Liver (tissue), 9 donors: Measurements from ENCODE around the gene RANBP3. TPM values are rescaled to one million over a fixed set of nuclear protein-coding genes. Genes with fewer than 3 reads are reported as not detected.

Experiments
- DNase-seq: peaks from one replicate; pipeline ENCODE4 v3.0.0-alpha.2; 2017; ENCODE audit warnings: low spot score
- H3K27ac ChIP-seq, 2 donors: one replicate each; pipeline ENCODE4 v1.7.0; 2013; ENCODE audit warnings: inconsistent platforms in 2 of 2, low read length in 2 of 2, control low read depth in 1 of 2, low read depth in 1 of 2, mild to moderate bottlenecking in 1 of 2
- H3K27me3 ChIP-seq, 4 donors: one replicate each; pipeline versions ENCODE4 v1.6.1 to v1.7.0; 2013; ENCODE audit warnings: low read length in 3 of 4, inconsistent platforms in 1 of 4, mild to moderate bottlenecking in 1 of 4, moderate library complexity in 1 of 4; ENCODE audit not compliant: control insufficient read depth in 4 of 4, insufficient read depth in 4 of 4
- H3K36me3 ChIP-seq, 4 donors: one replicate each; pipeline versions ENCODE4 v1.6.1 to v1.7.0; 2013; ENCODE audit warnings: low read length in 3 of 4, mild to moderate bottlenecking in 3 of 4, low read depth in 1 of 4, moderate library complexity in 1 of 4; ENCODE audit not compliant: control insufficient read depth in 4 of 4, insufficient read depth in 3 of 4
- H3K4me1 ChIP-seq, 4 donors: one replicate each; pipeline versions ENCODE4 v1.6.1 to v1.7.0; 2013; ENCODE audit warnings: low read length in 3 of 4, mild to moderate bottlenecking in 3 of 4, moderate library complexity in 1 of 4; ENCODE audit not compliant: control insufficient read depth in 4 of 4, insufficient read depth in 4 of 4
- H3K4me3 ChIP-seq, 3 donors: one replicate each; pipeline versions ENCODE4 v1.6.1 to v1.7.0; 2013; ENCODE audit warnings: low read length in 3 of 3, control low read depth in 1 of 3, low read depth in 1 of 3, mild to moderate bottlenecking in 1 of 3
- H3K9ac ChIP-seq, 2 donors: one replicate each; pipeline ENCODE4 v1.7.0; 2013; ENCODE audit warnings: low read length in 2 of 2, mild to moderate bottlenecking in 2 of 2, moderate library complexity in 2 of 2, control low read depth in 1 of 2, low read depth in 1 of 2
- H3K9me3 ChIP-seq, 4 donors: one replicate each; pipeline versions ENCODE4 v1.6.1 to v1.7.0; 2013; ENCODE audit warnings: low read length in 3 of 4; ENCODE audit not compliant: control insufficient read depth in 4 of 4
- EGR1 ChIP-seq, 2 donors: IDR thresholded peaks; 2 replicates each; pipeline ENCODE4 v1.6.1; 2016 to 2018; ENCODE audit warnings: antibody characterized with exemption in 2 of 2, low read depth in 2 of 2
- FOXA1 ChIP-seq: IDR thresholded peaks from 2 replicates; pipeline ENCODE4 v1.6.1; 2016; ENCODE audit warnings: antibody characterized with exemption
- FOXA2 ChIP-seq: IDR thresholded peaks from 2 replicates; pipeline ENCODE4 v1.6.1; 2016; ENCODE audit warnings: antibody characterized with exemption
- GABPA ChIP-seq, 2 donors: IDR thresholded peaks in 1 of 2; conservative IDR thresholded peaks in 1 of 2; 2 replicates each; pipeline ENCODE4 v1.6.1; 2016; ENCODE audit warnings: antibody characterized with exemption in 2 of 2, mild to moderate bottlenecking in 1 of 2, moderate library complexity in 1 of 2
- HNF4A ChIP-seq, 2 donors: conservative IDR thresholded peaks; 2 replicates each; pipeline ENCODE4 v1.6.1; 2016; ENCODE audit warnings: antibody characterized with exemption in 2 of 2, mild to moderate bottlenecking in 2 of 2
- HNF4G ChIP-seq: IDR thresholded peaks from 2 replicates; pipeline ENCODE4 v1.6.1; 2016; ENCODE audit warnings: antibody characterized with exemption
- JUND ChIP-seq, 2 donors: IDR thresholded peaks; 2 replicates each; pipeline ENCODE4 v1.6.1; 2016; ENCODE audit warnings: antibody characterized with exemption in 2 of 2
- NR2F2 ChIP-seq: IDR thresholded peaks from 2 replicates; pipeline ENCODE4 v1.6.1; 2016; ENCODE audit warnings: antibody characterized with exemption
- RAD21 ChIP-seq, 2 donors: IDR thresholded peaks; 2 replicates each; pipeline ENCODE4 v1.6.1; 2016; ENCODE audit warnings: antibody characterized with exemption in 2 of 2, mild to moderate bottlenecking in 2 of 2
- RXRA ChIP-seq, 2 donors: IDR thresholded peaks; 2 replicates each; pipeline ENCODE4 v1.6.1; 2017 to 2018; ENCODE audit warnings: antibody characterized with exemption in 2 of 2, mild to moderate bottlenecking in 1 of 2
- SP1 ChIP-seq: IDR thresholded peaks from 2 replicates; pipeline ENCODE4 v1.6.1; 2018; ENCODE audit warnings: antibody characterized with exemption, mild to moderate bottlenecking
- TAF1 ChIP-seq: conservative IDR thresholded peaks from 2 replicates; pipeline ENCODE4 v1.6.1; 2016; ENCODE audit warnings: antibody characterized with exemption, mild to moderate bottlenecking
- YY1 ChIP-seq: IDR thresholded peaks from 2 replicates; pipeline ENCODE4 v1.6.1; 2016; ENCODE audit warnings: antibody characterized with exemption, mild to moderate bottlenecking
- WGBS: extraction: QIAGEN DNeasy Blood & Tissue Kit; methylation state at CpG from one replicate; pipeline ENCODE4 v1.1.7; 2013; 5-methylcytosine and 5-hydroxymethylcytosine counted together
- polyA plus RNA-seq, 2 donors: library from polyadenylated mRNA; stranded (reverse) in 1 of 2; unstranded in 1 of 2; fragments of 200-250 nt in 1 of 2; fragments of >200 nt in 1 of 2; fragmentation: Nextera tagmentation in 1 of 2; extraction: Ambion mirVana in 1 of 2; gene quantifications; one replicate each; pipeline versions ENCODE4 v1.2.1 to v1.2.3, GENCODE V29; 2013 to 2015
- total RNA-seq, 2 donors: library from RNA; depleted of rRNA; stranded (reverse); fragments of >200 nt; gene quantifications; one replicate each; pipeline ENCODE4 v1.2.3, GENCODE V29; 2014
- TF ChIP-seq, protein P1 (sequence below): IDR thresholded peaks from 2 replicates; pipeline ENCODE4 v1.6.1; 2016; ENCODE audit warnings: antibody characterized with exemption, mild to moderate bottlenecking
- TF ChIP-seq, protein P2 (sequence below): IDR thresholded peaks from 2 replicates; pipeline ENCODE4 v1.6.1; 2016; ENCODE audit warnings: antibody characterized with exemption
- TF ChIP-seq, protein P3 (sequence below): IDR thresholded peaks from 2 replicates; pipeline ENCODE4 v1.6.1; 2016; ENCODE audit warnings: antibody characterized with exemption
- TF ChIP-seq, protein P4 (sequence below): IDR thresholded peaks from 2 replicates; pipeline ENCODE4 v1.6.1; 2016; ENCODE audit warnings: antibody characterized with exemption
- TF ChIP-seq, protein P5 (sequence below): fragments of 150-350 bp; IDR thresholded peaks from 2 replicates; pipeline ENCODE4 v1.5.1; 2017; ENCODE audit warnings: improper control_type of control experiment, low read depth, low read length; ENCODE audit not compliant: missing input control
- donor health status: healthy.
- donor health status: healthy.
- donor health status: healthy.
- donor health status: healthy.
- donor health status: healthy.

RANBP3 gene
- total and polyA plus RNA-seq, 4 donors: 10.0 to 23.3 (median 20.7) TPM

DNA sequence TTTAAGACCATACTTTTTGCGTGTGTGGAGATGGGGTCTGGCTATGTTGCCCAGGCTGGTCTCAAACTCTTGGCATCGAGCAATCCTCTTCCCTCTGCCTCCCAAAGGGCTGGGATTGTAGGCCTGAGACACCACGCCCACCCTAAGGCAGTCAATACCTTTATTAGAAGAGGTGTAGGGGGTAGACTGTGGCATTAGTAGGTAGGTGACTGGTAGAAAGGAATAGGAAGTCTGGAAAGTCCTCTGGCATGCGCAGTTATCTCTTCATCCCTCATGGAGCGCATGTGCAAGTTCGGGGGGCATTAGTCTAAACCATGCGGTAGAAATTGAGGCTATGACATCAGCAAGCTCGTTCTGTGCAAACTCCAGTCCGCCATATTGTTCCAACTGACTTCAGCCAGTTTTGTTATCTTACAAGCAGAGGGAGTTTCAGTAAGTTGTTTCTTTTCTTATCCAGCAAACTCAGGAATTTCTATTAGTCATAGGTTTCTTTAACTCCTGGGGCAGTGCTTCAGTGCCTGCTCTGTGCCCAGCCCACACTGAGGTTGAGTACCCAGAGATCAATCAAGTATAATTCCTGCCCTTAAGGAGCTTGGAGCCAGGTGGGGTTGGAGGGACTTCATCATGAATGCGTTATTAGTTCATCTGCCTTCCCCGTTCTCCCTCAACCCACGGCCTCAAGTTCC lies 7.3 kb upstream of the RANBP3 start:
- no peaks in the 10 kb centered on the region for H3K27me3 ChIP-seq
- no peak for TF ChIP-seq NR2F2
- no peak for TF ChIP-seq HNF4G
- TF ChIP-seq, protein P1, sequence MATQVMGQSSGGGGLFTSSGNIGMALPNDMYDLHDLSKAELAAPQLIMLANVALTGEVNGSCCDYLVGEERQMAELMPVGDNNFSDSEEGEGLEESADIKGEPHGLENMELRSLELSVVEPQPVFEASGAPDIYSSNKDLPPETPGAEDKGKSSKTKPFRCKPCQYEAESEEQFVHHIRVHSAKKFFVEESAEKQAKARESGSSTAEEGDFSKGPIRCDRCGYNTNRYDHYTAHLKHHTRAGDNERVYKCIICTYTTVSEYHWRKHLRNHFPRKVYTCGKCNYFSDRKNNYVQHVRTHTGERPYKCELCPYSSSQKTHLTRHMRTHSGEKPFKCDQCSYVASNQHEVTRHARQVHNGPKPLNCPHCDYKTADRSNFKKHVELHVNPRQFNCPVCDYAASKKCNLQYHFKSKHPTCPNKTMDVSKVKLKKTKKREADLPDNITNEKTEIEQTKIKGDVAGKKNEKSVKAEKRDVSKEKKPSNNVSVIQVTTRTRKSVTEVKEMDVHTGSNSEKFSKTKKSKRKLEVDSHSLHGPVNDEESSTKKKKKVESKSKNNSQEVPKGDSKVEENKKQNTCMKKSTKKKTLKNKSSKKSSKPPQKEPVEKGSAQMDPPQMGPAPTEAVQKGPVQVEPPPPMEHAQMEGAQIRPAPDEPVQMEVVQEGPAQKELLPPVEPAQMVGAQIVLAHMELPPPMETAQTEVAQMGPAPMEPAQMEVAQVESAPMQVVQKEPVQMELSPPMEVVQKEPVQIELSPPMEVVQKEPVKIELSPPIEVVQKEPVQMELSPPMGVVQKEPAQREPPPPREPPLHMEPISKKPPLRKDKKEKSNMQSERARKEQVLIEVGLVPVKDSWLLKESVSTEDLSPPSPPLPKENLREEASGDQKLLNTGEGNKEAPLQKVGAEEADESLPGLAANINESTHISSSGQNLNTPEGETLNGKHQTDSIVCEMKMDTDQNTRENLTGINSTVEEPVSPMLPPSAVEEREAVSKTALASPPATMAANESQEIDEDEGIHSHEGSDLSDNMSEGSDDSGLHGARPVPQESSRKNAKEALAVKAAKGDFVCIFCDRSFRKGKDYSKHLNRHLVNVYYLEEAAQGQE: no peak
- TF ChIP-seq EGR1 (IDR thresholded peaks at IDR 0.05; ENCODE audit: low read depth in 2 of 2): no peak
- TF ChIP-seq TAF1: no peak
- no peak overlapping the region for H3K9ac ChIP-seq
- 93% methylated on average over 12 of the region's 12 CpGs for WGBS
- DNase-seq: no peak
- H3K4me1 ChIP-seq: peaks cover 1 to 29% (median 5%) of the 10 kb centered on the region in 4 donors
- H3K9me3 ChIP-seq: no peaks in the 10 kb centered on the region
- H3K27ac ChIP-seq: no peak overlapping the region
- no peak overlapping the region for H3K4me3 ChIP-seq
- no peaks in the 10 kb centered on the region for H3K36me3 ChIP-seq

DNA sequence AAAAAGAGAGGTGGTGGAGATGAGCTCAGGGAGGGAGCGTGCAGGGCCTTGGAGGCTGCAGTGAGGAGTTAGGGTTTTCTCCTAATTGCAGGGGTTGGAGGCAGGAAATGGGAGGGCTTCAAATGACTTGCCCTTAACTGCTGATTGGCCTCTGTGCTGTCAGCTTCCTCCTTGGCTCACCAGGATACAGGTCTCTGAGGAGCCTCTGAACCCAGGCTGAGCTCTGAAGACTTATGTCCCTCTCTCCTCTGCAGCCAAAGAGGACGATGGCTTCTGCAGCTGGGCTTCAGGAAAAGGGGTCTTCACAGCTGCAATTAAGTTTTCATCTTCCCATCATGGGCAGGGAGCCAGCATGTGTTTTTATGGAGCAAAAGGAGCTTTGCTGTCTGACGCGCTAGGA lies 6.7 kb upstream of the RANBP3 start:
- TF ChIP-seq FOXA2 (no peak), HNF4G (no peak), RAD21 (IDR thresholded peaks at IDR 0.05) (no peak), RXRA (IDR thresholded peaks at IDR 0.05) (no peak), HNF4A (conservative IDR thresholded peaks at IDR 0.05) (no peak), SP1 (no peak), EGR1 (IDR thresholded peaks at IDR 0.05; ENCODE audit: low read depth in 2 of 2) (no peak), FOXA1 (no peak), GABPA (IDR thresholded peaks at IDR 0.05 in 1 of 2, conservative IDR thresholded peaks at IDR 0.05 in 1 of 2) (no peak), TAF1 (no peak), YY1 (no peak), JUND (IDR thresholded peaks at IDR 0.05) (no peak), NR2F2 (no peak)
- TF ChIP-seq, protein P2, sequence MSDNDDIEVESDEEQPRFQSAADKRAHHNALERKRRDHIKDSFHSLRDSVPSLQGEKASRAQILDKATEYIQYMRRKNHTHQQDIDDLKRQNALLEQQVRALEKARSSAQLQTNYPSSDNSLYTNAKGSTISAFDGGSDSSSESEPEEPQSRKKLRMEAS: no peak
- TF ChIP-seq, protein P1: no peak
- TF ChIP-seq, protein P3, sequence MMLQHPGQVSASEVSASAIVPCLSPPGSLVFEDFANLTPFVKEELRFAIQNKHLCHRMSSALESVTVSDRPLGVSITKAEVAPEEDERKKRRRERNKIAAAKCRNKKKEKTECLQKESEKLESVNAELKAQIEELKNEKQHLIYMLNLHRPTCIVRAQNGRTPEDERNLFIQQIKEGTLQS: no peak
- TF ChIP-seq, protein P4, sequence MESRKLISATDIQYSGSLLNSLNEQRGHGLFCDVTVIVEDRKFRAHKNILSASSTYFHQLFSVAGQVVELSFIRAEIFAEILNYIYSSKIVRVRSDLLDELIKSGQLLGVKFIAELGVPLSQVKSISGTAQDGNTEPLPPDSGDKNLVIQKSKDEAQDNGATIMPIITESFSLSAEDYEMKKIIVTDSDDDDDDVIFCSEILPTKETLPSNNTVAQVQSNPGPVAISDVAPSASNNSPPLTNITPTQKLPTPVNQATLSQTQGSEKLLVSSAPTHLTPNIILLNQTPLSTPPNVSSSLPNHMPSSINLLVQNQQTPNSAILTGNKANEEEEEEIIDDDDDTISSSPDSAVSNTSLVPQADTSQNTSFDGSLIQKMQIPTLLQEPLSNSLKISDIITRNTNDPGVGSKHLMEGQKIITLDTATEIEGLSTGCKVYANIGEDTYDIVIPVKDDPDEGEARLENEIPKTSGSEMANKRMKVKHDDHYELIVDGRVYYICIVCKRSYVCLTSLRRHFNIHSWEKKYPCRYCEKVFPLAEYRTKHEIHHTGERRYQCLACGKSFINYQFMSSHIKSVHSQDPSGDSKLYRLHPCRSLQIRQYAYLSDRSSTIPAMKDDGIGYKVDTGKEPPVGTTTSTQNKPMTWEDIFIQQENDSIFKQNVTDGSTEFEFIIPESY: no peak
- TF ChIP-seq, protein P5, sequence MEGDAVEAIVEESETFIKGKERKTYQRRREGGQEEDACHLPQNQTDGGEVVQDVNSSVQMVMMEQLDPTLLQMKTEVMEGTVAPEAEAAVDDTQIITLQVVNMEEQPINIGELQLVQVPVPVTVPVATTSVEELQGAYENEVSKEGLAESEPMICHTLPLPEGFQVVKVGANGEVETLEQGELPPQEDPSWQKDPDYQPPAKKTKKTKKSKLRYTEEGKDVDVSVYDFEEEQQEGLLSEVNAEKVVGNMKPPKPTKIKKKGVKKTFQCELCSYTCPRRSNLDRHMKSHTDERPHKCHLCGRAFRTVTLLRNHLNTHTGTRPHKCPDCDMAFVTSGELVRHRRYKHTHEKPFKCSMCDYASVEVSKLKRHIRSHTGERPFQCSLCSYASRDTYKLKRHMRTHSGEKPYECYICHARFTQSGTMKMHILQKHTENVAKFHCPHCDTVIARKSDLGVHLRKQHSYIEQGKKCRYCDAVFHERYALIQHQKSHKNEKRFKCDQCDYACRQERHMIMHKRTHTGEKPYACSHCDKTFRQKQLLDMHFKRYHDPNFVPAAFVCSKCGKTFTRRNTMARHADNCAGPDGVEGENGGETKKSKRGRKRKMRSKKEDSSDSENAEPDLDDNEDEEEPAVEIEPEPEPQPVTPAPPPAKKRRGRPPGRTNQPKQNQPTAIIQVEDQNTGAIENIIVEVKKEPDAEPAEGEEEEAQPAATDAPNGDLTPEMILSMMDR: no peak
- Histone ChIP-seq H3K4me3 (no peak overlapping the region), H3K27me3 (no peaks in the 10 kb centered on the region), H3K9ac (no peak overlapping the region), H3K9me3 (no peaks in the 10 kb centered on the region), H3K4me1 (peaks cover 1 to 31% (median 8%) of the 10 kb centered on the region in 4 donors), H3K27ac (no peak overlapping the region), H3K36me3 (no peaks in the 10 kb centered on the region)
- 85% methylated on average over 4 of the region's 4 CpGs for WGBS
- DNase-seq: no peak
